IMR-90 (cell line): ENCODE data around the gene DBF4B.

Experiments
- CEBPB ChIP-seq: IDR thresholded peaks from 2 replicates; pipeline ENCODE4 v1.6.1; 2012; ENCODE audit warnings: low read depth, low read length, improper control_type of control experiment
- FOS ChIP-seq: fragments of 150-350 bp; IDR thresholded peaks from 2 replicates; pipeline ENCODE4 v1.6.1; 2016; ENCODE audit warnings: low read depth, low read length
- NFE2L2 ChIP-seq: fragments of 150-350 bp; IDR thresholded peaks from 2 replicates; pipeline ENCODE4 v1.6.1; 2016; ENCODE audit warnings: low read depth, mild to moderate bottlenecking, low read length
- POLR2A ChIP-seq: IDR thresholded peaks from 2 replicates; pipeline ENCODE4 v1.6.1; 2012; ENCODE audit warnings: mild to moderate bottlenecking, low read depth, low read length
- RAD21 ChIP-seq: IDR thresholded peaks from 2 replicates; pipeline ENCODE4 v1.6.1; 2012; ENCODE audit warnings: low read length, improper control_type of control experiment
- RFX5 ChIP-seq: IDR thresholded peaks from 2 replicates; pipeline ENCODE4 v1.8.0; 2012; ENCODE audit warnings: low read depth, mild to moderate bottlenecking, low read length, moderate library complexity
- TF ChIP-seq, protein P1 (sequence below): conservative IDR thresholded peaks from 2 replicates; pipeline ENCODE4 v1.5.1; 2012; ENCODE audit warnings: mild to moderate bottlenecking, low read depth, low read length, improper control_type of control experiment
- TF ChIP-seq, protein P2 (sequence below): fragments of 150-350 bp; IDR thresholded peaks from 2 replicates; pipeline ENCODE4 v1.6.1; 2017; ENCODE audit warnings: mild to moderate bottlenecking, antibody characterized with exemption, low read length, low read depth

DNA sequence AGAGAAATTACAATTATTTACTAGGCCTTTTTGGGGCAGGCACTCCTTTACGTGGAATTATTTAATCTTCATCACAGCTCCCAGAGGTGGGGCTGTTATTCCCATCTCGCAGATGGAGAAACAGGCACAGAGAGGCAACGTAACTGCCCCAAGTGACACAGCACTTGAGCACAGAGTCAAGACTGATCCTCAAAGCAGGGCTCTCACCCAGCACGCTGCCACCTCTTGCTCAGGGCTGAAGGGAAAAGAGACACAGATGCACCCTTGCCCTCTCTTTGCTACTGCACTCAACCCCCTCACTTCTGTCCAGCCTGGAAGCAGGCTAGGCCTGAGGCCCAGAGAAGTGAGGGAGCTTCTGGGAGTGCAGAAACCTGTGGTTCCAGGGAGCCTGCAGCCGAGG, 54.7 kb downstream of the DBF4B start:
- no peak for TF ChIP-seq FOS
- TF ChIP-seq POLR2A, result no peak
- TF ChIP-seq RFX5, result no peak
- TF ChIP-seq, protein P1, sequence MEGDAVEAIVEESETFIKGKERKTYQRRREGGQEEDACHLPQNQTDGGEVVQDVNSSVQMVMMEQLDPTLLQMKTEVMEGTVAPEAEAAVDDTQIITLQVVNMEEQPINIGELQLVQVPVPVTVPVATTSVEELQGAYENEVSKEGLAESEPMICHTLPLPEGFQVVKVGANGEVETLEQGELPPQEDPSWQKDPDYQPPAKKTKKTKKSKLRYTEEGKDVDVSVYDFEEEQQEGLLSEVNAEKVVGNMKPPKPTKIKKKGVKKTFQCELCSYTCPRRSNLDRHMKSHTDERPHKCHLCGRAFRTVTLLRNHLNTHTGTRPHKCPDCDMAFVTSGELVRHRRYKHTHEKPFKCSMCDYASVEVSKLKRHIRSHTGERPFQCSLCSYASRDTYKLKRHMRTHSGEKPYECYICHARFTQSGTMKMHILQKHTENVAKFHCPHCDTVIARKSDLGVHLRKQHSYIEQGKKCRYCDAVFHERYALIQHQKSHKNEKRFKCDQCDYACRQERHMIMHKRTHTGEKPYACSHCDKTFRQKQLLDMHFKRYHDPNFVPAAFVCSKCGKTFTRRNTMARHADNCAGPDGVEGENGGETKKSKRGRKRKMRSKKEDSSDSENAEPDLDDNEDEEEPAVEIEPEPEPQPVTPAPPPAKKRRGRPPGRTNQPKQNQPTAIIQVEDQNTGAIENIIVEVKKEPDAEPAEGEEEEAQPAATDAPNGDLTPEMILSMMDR, result no peak
- no peak for TF ChIP-seq NFE2L2
- TF ChIP-seq, protein P2, sequence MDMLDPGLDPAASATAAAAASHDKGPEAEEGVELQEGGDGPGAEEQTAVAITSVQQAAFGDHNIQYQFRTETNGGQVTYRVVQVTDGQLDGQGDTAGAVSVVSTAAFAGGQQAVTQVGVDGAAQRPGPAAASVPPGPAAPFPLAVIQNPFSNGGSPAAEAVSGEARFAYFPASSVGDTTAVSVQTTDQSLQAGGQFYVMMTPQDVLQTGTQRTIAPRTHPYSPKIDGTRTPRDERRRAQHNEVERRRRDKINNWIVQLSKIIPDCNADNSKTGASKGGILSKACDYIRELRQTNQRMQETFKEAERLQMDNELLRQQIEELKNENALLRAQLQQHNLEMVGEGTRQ, result no peak
- TF ChIP-seq RAD21, result no peak
- no peak for TF ChIP-seq CEBPB
